ENCODE data around the gene ERO1B.

GRCh38 chr1:236201786-236202185 is 80.0 kb downstream of the ERO1B start:
- TF ChIP-seq MAX (IDR thresholded peaks at IDR 0.05), result no peak
- TF ChIP-seq HMGXB4 (CRISPR knock-in tag; IDR thresholded peaks at IDR 0.05; ENCODE audit: borderline replicate concordance in 1 of 2, low read depth in 1 of 2), result no peak
- no peak for TF ChIP-seq SAFB2 (CRISPR knock-in tag; IDR thresholded peaks at IDR 0.05; ENCODE audit: borderline replicate concordance, low read depth)
- no peak for TF ChIP-seq TCF7L2 (IDR thresholded peaks at IDR 0.05; ENCODE audit: low read depth, low read length)
- no peak for TF ChIP-seq TAF1 (CRISPR knock-in tag; IDR thresholded peaks at IDR 0.05)
- TF ChIP-seq ZNF3 (CRISPR knock-in tag; IDR thresholded peaks at IDR 0.05), result no peak
- TF ChIP-seq ARHGAP35 (CRISPR knock-in tag; IDR thresholded peaks at IDR 0.05; ENCODE audit: borderline replicate concordance), result no peak
- TF ChIP-seq, protein P1, sequence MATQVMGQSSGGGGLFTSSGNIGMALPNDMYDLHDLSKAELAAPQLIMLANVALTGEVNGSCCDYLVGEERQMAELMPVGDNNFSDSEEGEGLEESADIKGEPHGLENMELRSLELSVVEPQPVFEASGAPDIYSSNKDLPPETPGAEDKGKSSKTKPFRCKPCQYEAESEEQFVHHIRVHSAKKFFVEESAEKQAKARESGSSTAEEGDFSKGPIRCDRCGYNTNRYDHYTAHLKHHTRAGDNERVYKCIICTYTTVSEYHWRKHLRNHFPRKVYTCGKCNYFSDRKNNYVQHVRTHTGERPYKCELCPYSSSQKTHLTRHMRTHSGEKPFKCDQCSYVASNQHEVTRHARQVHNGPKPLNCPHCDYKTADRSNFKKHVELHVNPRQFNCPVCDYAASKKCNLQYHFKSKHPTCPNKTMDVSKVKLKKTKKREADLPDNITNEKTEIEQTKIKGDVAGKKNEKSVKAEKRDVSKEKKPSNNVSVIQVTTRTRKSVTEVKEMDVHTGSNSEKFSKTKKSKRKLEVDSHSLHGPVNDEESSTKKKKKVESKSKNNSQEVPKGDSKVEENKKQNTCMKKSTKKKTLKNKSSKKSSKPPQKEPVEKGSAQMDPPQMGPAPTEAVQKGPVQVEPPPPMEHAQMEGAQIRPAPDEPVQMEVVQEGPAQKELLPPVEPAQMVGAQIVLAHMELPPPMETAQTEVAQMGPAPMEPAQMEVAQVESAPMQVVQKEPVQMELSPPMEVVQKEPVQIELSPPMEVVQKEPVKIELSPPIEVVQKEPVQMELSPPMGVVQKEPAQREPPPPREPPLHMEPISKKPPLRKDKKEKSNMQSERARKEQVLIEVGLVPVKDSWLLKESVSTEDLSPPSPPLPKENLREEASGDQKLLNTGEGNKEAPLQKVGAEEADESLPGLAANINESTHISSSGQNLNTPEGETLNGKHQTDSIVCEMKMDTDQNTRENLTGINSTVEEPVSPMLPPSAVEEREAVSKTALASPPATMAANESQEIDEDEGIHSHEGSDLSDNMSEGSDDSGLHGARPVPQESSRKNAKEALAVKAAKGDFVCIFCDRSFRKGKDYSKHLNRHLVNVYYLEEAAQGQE (IDR thresholded peaks at IDR 0.05; ENCODE audit: borderline replicate concordance in 1 of 2, low read depth in 1 of 2, low read length in 2 of 2), result no peak
- no peak for TF ChIP-seq TCF12 (IDR thresholded peaks at IDR 0.05)
- no peak for TF ChIP-seq TCF12 (CRISPR knock-in tag; IDR thresholded peaks at IDR 0.05)
- TF ChIP-seq, protein P2, sequence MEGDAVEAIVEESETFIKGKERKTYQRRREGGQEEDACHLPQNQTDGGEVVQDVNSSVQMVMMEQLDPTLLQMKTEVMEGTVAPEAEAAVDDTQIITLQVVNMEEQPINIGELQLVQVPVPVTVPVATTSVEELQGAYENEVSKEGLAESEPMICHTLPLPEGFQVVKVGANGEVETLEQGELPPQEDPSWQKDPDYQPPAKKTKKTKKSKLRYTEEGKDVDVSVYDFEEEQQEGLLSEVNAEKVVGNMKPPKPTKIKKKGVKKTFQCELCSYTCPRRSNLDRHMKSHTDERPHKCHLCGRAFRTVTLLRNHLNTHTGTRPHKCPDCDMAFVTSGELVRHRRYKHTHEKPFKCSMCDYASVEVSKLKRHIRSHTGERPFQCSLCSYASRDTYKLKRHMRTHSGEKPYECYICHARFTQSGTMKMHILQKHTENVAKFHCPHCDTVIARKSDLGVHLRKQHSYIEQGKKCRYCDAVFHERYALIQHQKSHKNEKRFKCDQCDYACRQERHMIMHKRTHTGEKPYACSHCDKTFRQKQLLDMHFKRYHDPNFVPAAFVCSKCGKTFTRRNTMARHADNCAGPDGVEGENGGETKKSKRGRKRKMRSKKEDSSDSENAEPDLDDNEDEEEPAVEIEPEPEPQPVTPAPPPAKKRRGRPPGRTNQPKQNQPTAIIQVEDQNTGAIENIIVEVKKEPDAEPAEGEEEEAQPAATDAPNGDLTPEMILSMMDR (CRISPR knock-in tag; IDR thresholded peaks at IDR 0.05), result no peak
- no peak for TF ChIP-seq POLR2A (IDR thresholded peaks at IDR 0.05; ENCODE audit: insufficient read depth in 1 of 2, low read depth in 2 of 2, low read length in 2 of 2)
